Measurements from ENCODE around the gene ADAMTSL1.

ADAMTSL1 gene

GRCh38 chr9:18788256-18788655 is 314.3 kb downstream of the ADAMTSL1 start:
- no peak for DNase-seq (ENCODE audit: low read depth)
- TF ChIP-seq CTCF (IDR thresholded peaks at IDR 0.05; ENCODE audit: control insufficient read depth, insufficient read depth, low read depth, low read length, missing control alignments), result no peak
- H3K4me3 ChIP-seq (ENCODE audit: control insufficient read depth, low read depth, low read length), result no peak overlapping the region

GRCh38 chr9:18791074-18791473 is 317.1 kb downstream of the ADAMTSL1 start:
- peak; percentile 17 for TF ChIP-seq CTCF (IDR thresholded peaks at IDR 0.05; ENCODE audit: control insufficient read depth, insufficient read depth, low read depth, low read length, missing control alignments)
- H3K4me3 ChIP-seq (ENCODE audit: control insufficient read depth, low read depth, low read length), result no peak overlapping the region
- no peak for DNase-seq (ENCODE audit: low read depth)

DNA sequence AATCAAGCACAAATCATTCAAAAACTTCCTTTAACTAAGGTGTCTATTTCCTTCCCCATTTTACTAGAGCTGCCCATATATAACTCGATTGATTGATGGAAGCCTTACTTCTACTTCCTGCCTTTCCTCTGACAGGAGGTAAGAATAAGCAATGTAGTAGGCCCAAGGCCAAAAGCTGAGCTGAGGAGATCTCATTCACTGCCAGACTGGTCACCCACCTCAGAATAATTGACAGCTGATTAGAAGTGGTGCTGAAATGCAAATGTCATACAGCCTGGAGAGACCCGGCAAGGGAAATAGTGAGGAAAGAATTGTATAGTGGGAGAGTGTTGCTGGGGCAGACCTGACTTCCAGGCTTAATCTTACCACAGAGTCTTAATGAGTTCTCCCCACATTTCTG is 319.2 kb downstream of the ADAMTSL1 start:
- no peak overlapping the region for H3K4me3 ChIP-seq (ENCODE audit: control insufficient read depth, low read depth, low read length)
- no peak for DNase-seq (ENCODE audit: low read depth)
- no peak for TF ChIP-seq CTCF (IDR thresholded peaks at IDR 0.05; ENCODE audit: control insufficient read depth, insufficient read depth, low read depth, low read length, missing control alignments)

GRCh38 chr9:18795947-18796671 is 322.2 kb downstream of the ADAMTSL1 start:
- no peak for TF ChIP-seq CTCF (IDR thresholded peaks at IDR 0.05; ENCODE audit: control insufficient read depth, insufficient read depth, low read depth, low read length, missing control alignments)
- peak; percentile 67 for DNase-seq (ENCODE audit: low read depth)
- no peak overlapping the region for H3K4me3 ChIP-seq (ENCODE audit: control insufficient read depth, low read depth, low read length)

- no peak for DNase-seq (ENCODE audit: low read depth)
- H3K4me3 ChIP-seq (ENCODE audit: control insufficient read depth, low read depth, low read length), result no peak overlapping the region
- TF ChIP-seq CTCF (IDR thresholded peaks at IDR 0.05; ENCODE audit: control insufficient read depth, insufficient read depth, low read depth, low read length, missing control alignments), result no peak
These were observed 322.8 kb downstream of the ADAMTSL1 start for GRCh38 chr9:18796696-18797270.

DNA sequence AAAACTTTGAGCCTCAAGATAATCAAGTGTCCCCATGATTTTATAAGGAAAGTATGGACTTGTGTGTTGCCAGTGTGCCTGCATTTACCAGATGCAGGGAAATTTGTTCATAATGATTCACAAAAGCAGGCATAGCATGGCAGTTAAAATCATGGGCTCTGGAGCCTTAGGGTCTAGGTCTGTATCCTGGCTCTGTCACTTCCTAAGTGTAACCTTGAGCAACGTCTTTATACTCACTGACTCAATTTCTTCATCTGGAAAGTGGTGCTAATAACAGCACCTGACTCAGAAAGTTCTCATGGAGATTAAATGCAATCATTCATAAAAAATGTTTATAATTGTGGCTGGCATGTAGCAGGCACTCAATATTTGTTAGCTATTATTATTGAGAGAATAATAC is 324.2 kb downstream of the ADAMTSL1 start:
- no peak for DNase-seq (ENCODE audit: low read depth)
- H3K4me3 ChIP-seq (ENCODE audit: control insufficient read depth, low read depth, low read length), result no peak overlapping the region
- TF ChIP-seq CTCF (IDR thresholded peaks at IDR 0.05; ENCODE audit: control insufficient read depth, insufficient read depth, low read depth, low read length, missing control alignments), result no peak
